Vagina (tissue), 2 donors: ENCODE results near the gene RCHY1. TPM values are rescaled to one million over a fixed set of nuclear protein-coding genes. Genes with fewer than 3 reads are reported as not detected.

Experiments used
- DNase-seq, 2 donors: peaks; one replicate each; pipeline ENCODE4 v3.0.0-alpha.2; 2017; ENCODE audit errors: extremely low spot score in 2 of 2
- H3K27ac ChIP-seq: fragments of 200-600 bp; sonication (generic); one replicate; pipeline ENCODE4 v1.5.1; 2019
- H3K27me3 ChIP-seq: fragments of 200-600 bp; sonication (generic); one replicate; pipeline ENCODE4 v1.5.1; 2019
- H3K36me3 ChIP-seq, 2 donors: fragments of 200-600 bp; sonication (generic); one replicate each; pipeline ENCODE4 v1.5.1; 2017 to 2019
- H3K4me1 ChIP-seq: fragments of 200-600 bp; sonication (generic); one replicate; pipeline ENCODE4 v1.5.1; 2019
- H3K4me3 ChIP-seq, 2 donors: fragments of 200-600 bp; sonication (generic); 1 replicate in 1 of 2; 2 replicates in 1 of 2; pipeline ENCODE4 v1.5.1; 2016 to 2019
- H3K9me3 ChIP-seq: fragments of 200-600 bp; sonication (generic); one replicate; pipeline ENCODE4 v1.5.1; 2019
- CTCF ChIP-seq, 3 experiments: fragments of 450-650 bp in 2 of 3; fragments of 200-600 bp in 1 of 3; sonication (generic) in 1 of 3; IDR thresholded peaks; one replicate each; pipeline ENCODE4 v1.5.1; 2017 to 2019; ENCODE audit warnings: antibody characterized with exemption in 3 of 3, mild to moderate bottlenecking in 2 of 3, moderate library complexity in 2 of 3
- POLR2A ChIP-seq, 2 donors: fragments of 450-650 bp; IDR thresholded peaks; one replicate each; pipeline ENCODE4 v1.6.1; 2017; ENCODE audit warnings: antibody characterized with exemption in 2 of 2, mild to moderate bottlenecking in 2 of 2, moderate library complexity in 2 of 2
- POLR2AphosphoS5 ChIP-seq, 2 donors: sonication (generic); formaldehyde crosslinking; IDR thresholded peaks; one replicate each; pipeline ENCODE4 v1.9.0; 2017; ENCODE audit warnings: antibody characterized with exemption in 2 of 2, mild to moderate bottlenecking in 2 of 2, low read depth in 1 of 2; ENCODE audit not compliant: insufficient read depth in 1 of 2
- intact Hi-C: fragments of 100-400 bp; cut with DNase I; formaldehyde crosslinking; loops from one replicate; pipeline ENCODE4 v1.15.1; 2023
- total RNA-seq: library from RNA; depleted of rRNA; stranded (reverse); fragments of >200 nt; gene quantifications from one replicate; pipeline ENCODE4 v1.2.3, GENCODE V29; 2016

Gene RCHY1
- total RNA-seq, 1 donor from 2014 or later: 17.2 TPM

GRCh38 chr4:75505630-75506029 is 8.6 kb downstream of the RCHY1 start:
- Histone ChIP-seq H3K36me3 (peaks cover 0 to 22% of the 10 kb centered on the region in 2 donors), H3K27me3 (no peaks in the 10 kb centered on the region), H3K9me3 (no peaks in the 10 kb centered on the region), H3K4me3 (no peak overlapping the region), H3K27ac (no peak overlapping the region), H3K4me1 (peaks cover 13% of the 10 kb centered on the region)
- no peak for DNase-seq
- intact Hi-C loops: no loop called here
- no peak for TF ChIP-seq POLR2AphosphoS5 (IDR thresholded peaks at IDR 0.05; ENCODE audit: insufficient read depth in 1 of 2, low read depth in 1 of 2)

- intact Hi-C loops: no loop called here
- no peak for DNase-seq
- Histone ChIP-seq H3K27me3 (no peaks in the 10 kb centered on the region), H3K4me3 (no peak overlapping the region), H3K4me1 (no peaks in the 10 kb centered on the region), H3K27ac (no peak overlapping the region), H3K36me3 (peaks cover 0 to 28% of the 10 kb centered on the region in 2 donors), H3K9me3 (no peaks in the 10 kb centered on the region)
- TF ChIP-seq CTCF (IDR thresholded peaks at IDR 0.05) (no peak), POLR2A (IDR thresholded peaks at IDR 0.05) (no peak), POLR2AphosphoS5 (IDR thresholded peaks at IDR 0.05; ENCODE audit: insufficient read depth in 1 of 2, low read depth in 1 of 2) (no peak)
Observed at GRCh38 chr4:75502671-75503070, 11.5 kb downstream of the RCHY1 start.

- no peak for DNase-seq
- intact Hi-C loops: no loop called here
- no peak overlapping the region for H3K4me3 ChIP-seq
- H3K27me3 ChIP-seq: no peaks in the 10 kb centered on the region
- no peaks in the 10 kb centered on the region for H3K9me3 ChIP-seq
- peaks cover 0 to 24% of the 10 kb centered on the region in 2 donors for H3K36me3 ChIP-seq
- no peak overlapping the region for H3K27ac ChIP-seq
- no peaks in the 10 kb centered on the region for H3K4me1 ChIP-seq
- no peak for TF ChIP-seq CTCF (IDR thresholded peaks at IDR 0.05)
- no peak for TF ChIP-seq POLR2A (IDR thresholded peaks at IDR 0.05)
- no peak for TF ChIP-seq POLR2AphosphoS5 (IDR thresholded peaks at IDR 0.05; ENCODE audit: insufficient read depth in 1 of 2, low read depth in 1 of 2)
Observed at GRCh38 chr4:75499900-75500299, 14.3 kb downstream of the RCHY1 start.

- H3K9me3 ChIP-seq: no peaks in the 10 kb centered on the region
- H3K4me3 ChIP-seq: no peak overlapping the region
- no peak for TF ChIP-seq CTCF (IDR thresholded peaks at IDR 0.05)
- no peak for TF ChIP-seq POLR2AphosphoS5 (IDR thresholded peaks at IDR 0.05; ENCODE audit: insufficient read depth in 1 of 2, low read depth in 1 of 2)
- no peak for TF ChIP-seq POLR2A (IDR thresholded peaks at IDR 0.05)
- no peak for DNase-seq
- no peaks in the 10 kb centered on the region for H3K27me3 ChIP-seq
- no peak overlapping the region for H3K27ac ChIP-seq
- H3K4me1 ChIP-seq: no peaks in the 10 kb centered on the region
- H3K36me3 ChIP-seq: peaks cover 0 to 24% of the 10 kb centered on the region in 2 donors
- intact Hi-C loops: no loop called here
Observed at GRCh38 chr4:75498041-75498440, 16.2 kb downstream of the RCHY1 start.

- Histone ChIP-seq H3K4me1 (no peaks in the 10 kb centered on the region), H3K9me3 (no peaks in the 10 kb centered on the region), H3K36me3 (peaks cover 0 to 18% of the 10 kb centered on the region in 2 donors), H3K27me3 (no peaks in the 10 kb centered on the region), H3K4me3 (no peak overlapping the region), H3K27ac (no peak overlapping the region)
- DNase-seq: no peak
- TF ChIP-seq POLR2A (IDR thresholded peaks at IDR 0.05): no peak
- intact Hi-C loops: no loop called here
Observed at GRCh38 chr4:75497133-75497532, 17.1 kb downstream of the RCHY1 start.

- Histone ChIP-seq H3K9me3 (no peaks in the 10 kb centered on the region), H3K4me1 (no peaks in the 10 kb centered on the region), H3K36me3 (peaks cover 0 to 19% of the 10 kb centered on the region in 2 donors), H3K27me3 (no peaks in the 10 kb centered on the region), H3K4me3 (no peak overlapping the region), H3K27ac (no peak overlapping the region)
- intact Hi-C loops: no loop called here
- TF ChIP-seq POLR2AphosphoS5 (IDR thresholded peaks at IDR 0.05; ENCODE audit: insufficient read depth in 1 of 2, low read depth in 1 of 2): no peak
- TF ChIP-seq POLR2A (IDR thresholded peaks at IDR 0.05): no peak
- no peak for TF ChIP-seq CTCF (IDR thresholded peaks at IDR 0.05)
- DNase-seq: no peak
Observed at GRCh38 chr4:75496406-75496805, 17.8 kb downstream of the RCHY1 start.
